Mucosa of descending colon (tissue), 3 donors: ENCODE measurements around the gene ZFP36. TPM values are rescaled to one million over a fixed set of nuclear protein-coding genes. Genes with fewer than 3 reads are reported as not detected.

Experiments used
- ATAC-seq: fragments of 200-7000 bp; cut with Tn5 transposase; one replicate; pipeline ENCODE4 v1.9.1; 2020; ENCODE audit warnings: mild to moderate bottlenecking, moderate library complexity
- DNase-seq, 3 donors: peaks; one replicate each; pipeline ENCODE4 v3.0.0-alpha.2; 2020
- H3K36me3 ChIP-seq: fragments of 200-600 bp; one replicate; pipeline ENCODE4 v1.8.0; 2021; ENCODE audit warnings: low read depth, mild to moderate bottlenecking
- H3K4me1 ChIP-seq: fragments of 200-600 bp; one replicate; pipeline ENCODE4 v1.8.0; 2021; ENCODE audit warnings: low read depth, mild to moderate bottlenecking
- H3K4me3 ChIP-seq: fragments of 200-600 bp; one replicate; pipeline ENCODE4 v1.8.0; 2021; ENCODE audit warnings: mild to moderate bottlenecking
- H3K9me3 ChIP-seq: fragments of 200-600 bp; one replicate; pipeline ENCODE4 v1.8.0; 2021; ENCODE audit warnings: mild to moderate bottlenecking
- intact Hi-C, 2 donors: fragments of 100-400 bp; cut with DNase I in 1 of 2; cut with micrococcal nuclease in 1 of 2; formaldehyde crosslinking; loops; one replicate each; pipeline versions ENCODE4 v1.11.0 to v1.11.1; 2022; cut with DNase I, micrococcal nuclease
- long read RNA-seq, 2 donors: library from polyadenylated mRNA; unstranded; transcript quantifications; one replicate each; pipeline ENCODE4 v2.0.0, GENCODE V29; 2019 to 2021
- total RNA-seq, 3 donors: library from RNA; stranded (reverse); fragmentation: NEBNext Ultra II Directional in 2 of 3; extraction: Animal tissue kit (Norgen Biotek cat#: 25700) in 2 of 3; gene quantifications; one replicate each; pipeline versions ENCODE4 v1.2.1 to v1.2.4, GENCODE V29; 2021 to 2023
- TF ChIP-seq, protein P1 (sequence below): fragments of 200-600 bp; IDR thresholded peaks from one replicate; pipeline ENCODE4 v1.8.0; 2022; ENCODE audit warnings: antibody characterized with exemption, mild to moderate bottlenecking
- donor health status: DM: no; HTN: no; CAD: no; lungs with moderate emphysema.
- donor health status: DM: no; HTN: no; CAD: no.
- donor health status: DM: no; HTN: yes; CAD: no.

The ZFP36 gene, protein sequence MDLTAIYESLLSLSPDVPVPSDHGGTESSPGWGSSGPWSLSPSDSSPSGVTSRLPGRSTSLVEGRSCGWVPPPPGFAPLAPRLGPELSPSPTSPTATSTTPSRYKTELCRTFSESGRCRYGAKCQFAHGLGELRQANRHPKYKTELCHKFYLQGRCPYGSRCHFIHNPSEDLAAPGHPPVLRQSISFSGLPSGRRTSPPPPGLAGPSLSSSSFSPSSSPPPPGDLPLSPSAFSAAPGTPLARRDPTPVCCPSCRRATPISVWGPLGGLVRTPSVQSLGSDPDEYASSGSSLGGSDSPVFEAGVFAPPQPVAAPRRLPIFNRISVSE
- total RNA-seq, result 100 to 1,000 TPM; 200 to 236 (median 235) TPM
- long read RNA-seq, donor 1, transcript ZFP36-203 (2 exons, 1,786 nt), result major isoform, 328 of 443 reads
- long read RNA-seq, donor 1, partial matches to known transcripts, result 0 of 443 reads
- long read RNA-seq, donor 1, other reads (novel, unspliced or antisense), result 114 of 443 reads
- long read RNA-seq, donor 2, transcript ZFP36-203 (2 exons, 1,786 nt), result major isoform, 11 of 52 reads
- long read RNA-seq, donor 2, partial matches to known transcripts, result 0 of 52 reads
- long read RNA-seq, donor 2, other reads (novel, unspliced or antisense), result 41 of 52 reads

DNA sequence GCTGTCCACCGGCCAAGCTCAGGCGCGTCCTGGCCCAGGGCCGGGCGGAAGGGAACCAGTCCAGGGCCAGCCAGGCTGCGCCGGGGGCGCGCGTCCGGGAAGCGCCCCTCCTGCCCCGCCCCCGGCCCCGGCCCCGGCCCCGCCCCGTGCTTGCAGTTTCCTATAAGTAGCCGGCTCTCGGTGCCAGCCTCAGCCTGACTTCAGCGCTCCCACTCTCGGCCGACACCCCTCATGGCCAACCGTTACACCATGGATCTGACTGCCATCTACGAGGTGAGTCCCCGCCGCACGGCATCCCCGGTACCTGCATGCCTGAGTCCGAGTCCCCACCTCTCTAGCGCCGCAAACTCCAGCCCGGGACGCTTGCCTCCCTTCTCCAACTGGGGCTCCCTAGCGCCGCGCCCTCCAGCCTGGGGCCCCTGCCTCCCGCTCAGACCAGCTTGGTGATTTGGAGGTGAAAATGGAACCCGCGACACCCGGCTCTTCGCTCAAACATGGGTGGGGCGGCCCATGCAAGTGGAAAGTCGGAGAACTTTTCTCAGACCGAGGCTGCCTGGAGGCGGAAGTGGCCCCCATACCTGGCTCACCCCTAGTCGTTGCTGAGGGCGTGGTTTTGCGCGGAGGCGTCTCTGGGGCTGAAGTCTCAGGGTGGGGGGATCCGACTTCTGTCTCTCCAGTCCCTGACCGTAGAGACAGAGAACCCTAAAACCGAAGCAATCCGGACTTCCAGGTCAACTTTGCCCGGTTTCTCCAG, at the start of gene ZFP36:
ZFP36 (plus strand) TSS at position 192 of the 754 bp plus-strand sequence; CDS start at position 250, 58 bp downstream.
- TF ChIP-seq, protein P1, sequence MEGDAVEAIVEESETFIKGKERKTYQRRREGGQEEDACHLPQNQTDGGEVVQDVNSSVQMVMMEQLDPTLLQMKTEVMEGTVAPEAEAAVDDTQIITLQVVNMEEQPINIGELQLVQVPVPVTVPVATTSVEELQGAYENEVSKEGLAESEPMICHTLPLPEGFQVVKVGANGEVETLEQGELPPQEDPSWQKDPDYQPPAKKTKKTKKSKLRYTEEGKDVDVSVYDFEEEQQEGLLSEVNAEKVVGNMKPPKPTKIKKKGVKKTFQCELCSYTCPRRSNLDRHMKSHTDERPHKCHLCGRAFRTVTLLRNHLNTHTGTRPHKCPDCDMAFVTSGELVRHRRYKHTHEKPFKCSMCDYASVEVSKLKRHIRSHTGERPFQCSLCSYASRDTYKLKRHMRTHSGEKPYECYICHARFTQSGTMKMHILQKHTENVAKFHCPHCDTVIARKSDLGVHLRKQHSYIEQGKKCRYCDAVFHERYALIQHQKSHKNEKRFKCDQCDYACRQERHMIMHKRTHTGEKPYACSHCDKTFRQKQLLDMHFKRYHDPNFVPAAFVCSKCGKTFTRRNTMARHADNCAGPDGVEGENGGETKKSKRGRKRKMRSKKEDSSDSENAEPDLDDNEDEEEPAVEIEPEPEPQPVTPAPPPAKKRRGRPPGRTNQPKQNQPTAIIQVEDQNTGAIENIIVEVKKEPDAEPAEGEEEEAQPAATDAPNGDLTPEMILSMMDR, result no peak
- intact Hi-C loops, result no loop called here
- DNase-seq (peak; percentile 95 to 96 (median 96)), ATAC-seq (peak; percentile 41)
- Histone ChIP-seq H3K4me1 (peaks cover 41% of the 10 kb centered on the region), H3K36me3 (no peaks in the 10 kb centered on the region), H3K4me3 (peak within 1 kb of the TSS; percentile 92), H3K9me3 (no peaks in the 10 kb centered on the region)

DNA sequence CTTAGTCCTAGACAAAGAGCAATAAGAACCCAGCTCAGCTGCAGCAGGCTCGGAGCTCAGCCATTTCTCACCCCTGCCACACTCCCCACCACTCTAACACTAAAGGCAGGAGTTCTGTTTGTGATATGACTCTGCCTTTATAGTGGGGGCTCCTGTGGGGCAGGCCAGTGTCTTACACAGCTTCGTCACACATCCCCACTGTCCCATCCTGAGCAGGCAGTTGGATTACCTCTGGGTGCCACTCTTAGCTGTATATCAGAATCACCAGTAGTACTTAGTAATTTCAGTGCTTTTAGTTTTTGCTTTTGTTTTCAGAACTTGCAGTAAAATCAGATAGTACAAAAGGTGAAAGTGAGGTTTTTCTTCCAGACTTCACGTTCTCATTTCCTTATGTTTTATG, 47.6 kb upstream of the ZFP36 start:
- Histone ChIP-seq H3K36me3 (peaks cover 5% of the 10 kb centered on the region), H3K4me3 (no peak overlapping the region), H3K4me1 (no peaks in the 10 kb centered on the region), H3K9me3 (no peaks in the 10 kb centered on the region)
- intact Hi-C loops, result no loop called here
- no peak for ATAC-seq
- TF ChIP-seq, protein P1, result no peak
- DNase-seq, result no peak

DNA sequence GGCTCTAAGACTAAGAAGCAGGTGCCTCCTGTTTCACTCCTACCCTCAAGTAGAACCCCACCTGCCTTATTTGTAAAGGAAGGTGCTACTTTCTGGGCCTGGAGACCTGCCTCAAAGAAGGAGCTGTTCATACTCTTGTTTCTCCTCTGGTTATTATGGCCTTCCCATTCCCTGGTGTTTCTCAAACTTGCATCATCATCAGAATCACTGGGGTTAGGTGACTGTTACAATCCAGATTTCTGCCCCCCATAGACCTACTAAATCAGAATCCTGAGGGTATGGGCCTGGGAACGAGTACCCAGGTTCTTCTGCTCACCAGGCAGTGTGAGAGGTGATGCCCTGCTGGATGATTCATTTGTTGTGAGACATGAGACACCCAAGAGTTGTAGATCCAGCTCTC, 46.0 kb upstream of the ZFP36 start:
- Histone ChIP-seq H3K4me1 (no peaks in the 10 kb centered on the region), H3K36me3 (no peaks in the 10 kb centered on the region), H3K9me3 (no peaks in the 10 kb centered on the region), H3K4me3 (no peak overlapping the region)
- TF ChIP-seq, protein P1, result no peak
- no peak for ATAC-seq
- intact Hi-C loops, result no loop called here
- no peak for DNase-seq

DNA sequence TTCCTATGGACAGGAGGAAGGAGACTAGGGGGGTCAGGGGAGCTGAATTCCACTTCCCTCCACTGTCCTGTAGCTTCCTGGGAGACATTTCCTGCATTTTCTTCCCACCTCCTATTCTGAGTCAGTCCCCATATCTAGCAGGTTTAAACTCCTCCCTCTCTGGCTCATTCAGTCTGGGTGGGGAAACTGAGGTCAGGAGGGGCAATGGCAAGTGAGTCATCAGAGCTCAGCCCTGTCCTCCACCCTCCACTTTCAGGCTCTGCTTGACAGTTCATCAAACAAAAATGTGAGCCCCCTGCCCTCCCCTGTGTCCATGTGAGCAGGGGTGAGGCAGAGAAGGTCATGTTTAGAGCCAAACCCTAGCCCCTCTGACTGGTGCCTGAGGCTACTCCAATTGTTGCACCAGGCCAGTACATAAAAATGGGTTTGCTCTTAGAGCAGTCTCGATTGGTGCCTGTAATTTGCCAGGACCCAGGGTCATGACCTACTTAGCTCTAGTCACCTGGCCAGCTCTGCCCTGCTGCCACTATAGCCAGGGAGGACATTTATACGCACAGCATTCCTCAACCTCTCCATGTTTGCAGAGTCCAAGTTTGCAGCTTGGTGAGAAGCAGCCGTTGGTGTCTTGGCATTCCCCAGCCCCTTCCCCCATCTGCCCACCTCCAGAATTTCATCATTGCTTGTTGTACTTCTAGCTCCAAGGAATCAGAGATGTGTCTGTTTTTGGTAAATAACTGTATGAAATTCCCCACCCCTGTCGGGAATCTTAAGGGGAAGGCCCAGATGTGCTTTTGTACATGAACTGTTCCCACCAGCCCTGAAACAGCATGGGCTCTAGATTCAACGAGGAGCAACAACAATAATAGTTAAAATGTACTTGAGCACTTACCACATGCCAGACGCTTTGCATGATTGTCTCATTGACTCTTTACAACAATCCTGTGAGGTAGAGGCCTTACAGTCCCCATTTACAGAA, 43.7 kb upstream of the ZFP36 start:
- no peaks in the 10 kb centered on the region for H3K4me1 ChIP-seq
- intact Hi-C loops, result no loop called here
- no peak for DNase-seq
- ATAC-seq, result peak; percentile 20
- no peak overlapping the region for H3K4me3 ChIP-seq
- no peaks in the 10 kb centered on the region for H3K36me3 ChIP-seq
- TF ChIP-seq, protein P1, result no peak
- no peaks in the 10 kb centered on the region for H3K9me3 ChIP-seq
